Measurements from ENCODE around the gene CCDC34. TPM values are rescaled to one million over a fixed set of nuclear protein-coding genes. Genes with fewer than 3 reads are reported as not detected.

The CCDC34 gene
- total and polyA plus RNA-seq, 2 experiments from 2014 or later, result 10.1 to 56.0 TPM

DNA sequence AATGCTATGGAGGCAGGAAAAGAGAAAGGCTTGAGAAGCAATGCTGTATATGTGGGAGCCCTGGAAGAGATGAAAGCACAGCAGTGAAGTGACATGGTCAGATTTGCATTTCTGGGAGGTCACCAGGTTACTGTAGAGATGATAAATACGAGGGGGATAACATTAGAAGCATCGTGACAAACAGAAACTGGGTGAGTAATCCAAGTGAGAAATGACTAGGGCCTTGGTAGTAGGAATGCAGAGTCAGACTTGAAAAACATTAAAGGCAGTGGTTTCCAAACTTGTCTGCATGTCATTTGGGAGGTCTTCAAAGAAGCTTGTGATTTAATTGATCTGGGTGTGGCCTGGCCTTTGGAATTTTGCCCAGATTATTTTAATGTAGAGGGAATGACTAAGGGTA lies 43.9 kb downstream of the CCDC34 start (continued):
- TF ChIP-seq, protein P1, sequence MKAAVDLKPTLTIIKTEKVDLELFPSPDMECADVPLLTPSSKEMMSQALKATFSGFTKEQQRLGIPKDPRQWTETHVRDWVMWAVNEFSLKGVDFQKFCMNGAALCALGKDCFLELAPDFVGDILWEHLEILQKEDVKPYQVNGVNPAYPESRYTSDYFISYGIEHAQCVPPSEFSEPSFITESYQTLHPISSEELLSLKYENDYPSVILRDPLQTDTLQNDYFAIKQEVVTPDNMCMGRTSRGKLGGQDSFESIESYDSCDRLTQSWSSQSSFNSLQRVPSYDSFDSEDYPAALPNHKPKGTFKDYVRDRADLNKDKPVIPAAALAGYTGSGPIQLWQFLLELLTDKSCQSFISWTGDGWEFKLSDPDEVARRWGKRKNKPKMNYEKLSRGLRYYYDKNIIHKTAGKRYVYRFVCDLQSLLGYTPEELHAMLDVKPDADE (IDR thresholded peaks at IDR 0.05), result no peak
- no peak for TF ChIP-seq STAT1 (IDR thresholded peaks at IDR 0.05; ENCODE audit: unreplicated experiment)
- TF ChIP-seq, protein P2, sequence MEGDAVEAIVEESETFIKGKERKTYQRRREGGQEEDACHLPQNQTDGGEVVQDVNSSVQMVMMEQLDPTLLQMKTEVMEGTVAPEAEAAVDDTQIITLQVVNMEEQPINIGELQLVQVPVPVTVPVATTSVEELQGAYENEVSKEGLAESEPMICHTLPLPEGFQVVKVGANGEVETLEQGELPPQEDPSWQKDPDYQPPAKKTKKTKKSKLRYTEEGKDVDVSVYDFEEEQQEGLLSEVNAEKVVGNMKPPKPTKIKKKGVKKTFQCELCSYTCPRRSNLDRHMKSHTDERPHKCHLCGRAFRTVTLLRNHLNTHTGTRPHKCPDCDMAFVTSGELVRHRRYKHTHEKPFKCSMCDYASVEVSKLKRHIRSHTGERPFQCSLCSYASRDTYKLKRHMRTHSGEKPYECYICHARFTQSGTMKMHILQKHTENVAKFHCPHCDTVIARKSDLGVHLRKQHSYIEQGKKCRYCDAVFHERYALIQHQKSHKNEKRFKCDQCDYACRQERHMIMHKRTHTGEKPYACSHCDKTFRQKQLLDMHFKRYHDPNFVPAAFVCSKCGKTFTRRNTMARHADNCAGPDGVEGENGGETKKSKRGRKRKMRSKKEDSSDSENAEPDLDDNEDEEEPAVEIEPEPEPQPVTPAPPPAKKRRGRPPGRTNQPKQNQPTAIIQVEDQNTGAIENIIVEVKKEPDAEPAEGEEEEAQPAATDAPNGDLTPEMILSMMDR (conservative IDR thresholded peaks at IDR 0.05; ENCODE audit: low read depth in 2 of 2), result no peak

DNA sequence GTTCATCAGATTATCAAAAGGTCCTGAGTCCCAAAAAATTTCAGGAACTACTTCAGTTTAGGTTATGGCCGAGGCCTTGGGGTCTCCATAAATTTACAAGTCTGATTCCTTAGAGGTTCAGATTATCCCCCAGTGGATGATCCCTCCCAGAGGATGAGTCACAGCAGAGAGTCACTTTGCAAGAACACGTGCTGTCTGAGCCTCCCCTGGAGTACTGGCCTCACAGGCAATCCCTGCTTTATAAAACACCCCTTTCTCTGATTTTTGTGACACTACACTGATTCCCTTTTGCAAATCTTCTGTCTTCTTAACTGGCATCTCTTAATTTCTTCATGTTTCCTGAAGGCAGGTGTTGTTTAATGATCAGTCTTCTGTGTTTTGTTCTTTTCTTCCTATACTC lies 45.3 kb downstream of the CCDC34 start:
- Histone ChIP-seq H3K36me3 (ENCODE audit: insufficient read depth) (peaks cover 4% of the 10 kb centered on the region), H3K4me2 (no peak overlapping the region), H3K79me2 (replicated peaks; ENCODE audit: insufficient read depth) (no peaks in the 10 kb centered on the region), H3K4me1 (ENCODE audit: insufficient read depth) (no peaks in the 10 kb centered on the region), H3K9me2 (ENCODE audit: insufficient read depth) (peaks cover 5% of the 10 kb centered on the region; the same call in 1 of the 2 replicates), H2AFZ (no peak overlapping the region), H4K20me1 (replicated peaks; ENCODE audit: insufficient read depth) (no peaks in the 10 kb centered on the region), H3K4me3 (no peak overlapping the region), H3K27ac (ENCODE audit: low read depth) (no peak overlapping the region), H3F3A (replicated peaks; ENCODE audit: low read depth) (no peaks in the 10 kb centered on the region), H3K27me3 (ENCODE audit: insufficient read depth) (no peaks in the 10 kb centered on the region)
- peaks cover 14% of the 10 kb centered on the region for H3K36me3 Mint-ChIP-seq (ENCODE audit: low read depth)
- H3K27me3 Mint-ChIP-seq (ENCODE audit: insufficient read depth, low read depth, poor library complexity), result peaks cover 3% of the 10 kb centered on the region
- H3K9me3 Mint-ChIP-seq, result peaks cover 15% of the 10 kb centered on the region
- TF ChIP-seq CREB1 (CRISPR knock-in tag; IDR thresholded peaks at IDR 0.05; ENCODE audit: low read depth), result no peak
- H3K4me1 Mint-ChIP-seq, result peaks cover 4% of the 10 kb centered on the region; the same call in 2 of the 3 replicates
- ATAC-seq, result no peak
- no peak overlapping the region for H3K4me3 Mint-ChIP-seq
- no peak overlapping the region for H3K27ac Mint-ChIP-seq
- DNase-seq (ENCODE audit: low spot score), result no peak

DNA sequence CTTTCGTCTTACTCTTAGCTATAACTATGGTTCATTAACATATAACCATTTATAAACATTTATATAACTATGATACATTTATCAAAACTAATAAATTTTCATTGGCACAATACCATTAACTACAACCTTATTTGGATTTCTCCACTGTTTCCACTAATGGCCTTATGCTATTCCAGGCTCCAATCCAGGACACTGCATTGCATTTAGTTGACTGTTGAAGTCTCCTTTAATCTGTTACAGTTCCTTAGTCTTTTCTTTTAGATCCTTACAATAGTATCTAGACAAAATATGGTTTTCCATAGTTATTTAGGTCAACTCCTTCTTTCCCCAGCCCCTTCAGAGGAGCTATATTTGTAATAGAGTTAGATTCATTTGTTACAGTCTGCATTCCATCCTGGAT lies 47.2 kb downstream of the CCDC34 start:
- H3F3A ChIP-seq (replicated peaks; ENCODE audit: low read depth), result no peaks in the 10 kb centered on the region
- H3K4me1 ChIP-seq (ENCODE audit: insufficient read depth), result no peaks in the 10 kb centered on the region
- Mint-ChIP-seq H3K27ac (no peak overlapping the region), H3K27me3 (ENCODE audit: insufficient read depth, low read depth, poor library complexity) (no peaks in the 10 kb centered on the region), H3K36me3 (ENCODE audit: low read depth) (no peaks in the 10 kb centered on the region; the same call in 2 of the 3 replicates), H3K4me3 (no peak overlapping the region), H3K4me1 (peaks cover 4% of the 10 kb centered on the region; the same call in 2 of the 3 replicates), H3K9me3 (0 out of 3 replicates have a peak, but pooled peaks cover 1% of the 10 kb centered on the region)
- H3K79me2 ChIP-seq (replicated peaks; ENCODE audit: insufficient read depth), result no peaks in the 10 kb centered on the region
- peaks cover 5% of the 10 kb centered on the region; the same call in 1 of the 2 replicates for H3K9me2 ChIP-seq (ENCODE audit: insufficient read depth)
- H4K20me1 ChIP-seq (replicated peaks; ENCODE audit: insufficient read depth), result no peaks in the 10 kb centered on the region
- no peaks in the 10 kb centered on the region for H3K36me3 ChIP-seq (ENCODE audit: insufficient read depth)
- DNase-seq (ENCODE audit: low spot score), result no peak
- no peak overlapping the region for H3K4me2 ChIP-seq
- no peaks in the 10 kb centered on the region for H3K27me3 ChIP-seq (ENCODE audit: insufficient read depth)
- H3K27ac ChIP-seq (ENCODE audit: low read depth), result no peak overlapping the region
- no peak overlapping the region for H3K4me3 ChIP-seq
- no peak for ATAC-seq
- no peak overlapping the region for H2AFZ ChIP-seq
- TF ChIP-seq ZNF331 (CRISPR knock-in tag; IDR thresholded peaks at IDR 0.05; ENCODE audit: low read depth), result no peak
- TF ChIP-seq, protein P2 (conservative IDR thresholded peaks at IDR 0.05; ENCODE audit: low read depth in 2 of 2), result no peak
- TF ChIP-seq, protein P3, sequence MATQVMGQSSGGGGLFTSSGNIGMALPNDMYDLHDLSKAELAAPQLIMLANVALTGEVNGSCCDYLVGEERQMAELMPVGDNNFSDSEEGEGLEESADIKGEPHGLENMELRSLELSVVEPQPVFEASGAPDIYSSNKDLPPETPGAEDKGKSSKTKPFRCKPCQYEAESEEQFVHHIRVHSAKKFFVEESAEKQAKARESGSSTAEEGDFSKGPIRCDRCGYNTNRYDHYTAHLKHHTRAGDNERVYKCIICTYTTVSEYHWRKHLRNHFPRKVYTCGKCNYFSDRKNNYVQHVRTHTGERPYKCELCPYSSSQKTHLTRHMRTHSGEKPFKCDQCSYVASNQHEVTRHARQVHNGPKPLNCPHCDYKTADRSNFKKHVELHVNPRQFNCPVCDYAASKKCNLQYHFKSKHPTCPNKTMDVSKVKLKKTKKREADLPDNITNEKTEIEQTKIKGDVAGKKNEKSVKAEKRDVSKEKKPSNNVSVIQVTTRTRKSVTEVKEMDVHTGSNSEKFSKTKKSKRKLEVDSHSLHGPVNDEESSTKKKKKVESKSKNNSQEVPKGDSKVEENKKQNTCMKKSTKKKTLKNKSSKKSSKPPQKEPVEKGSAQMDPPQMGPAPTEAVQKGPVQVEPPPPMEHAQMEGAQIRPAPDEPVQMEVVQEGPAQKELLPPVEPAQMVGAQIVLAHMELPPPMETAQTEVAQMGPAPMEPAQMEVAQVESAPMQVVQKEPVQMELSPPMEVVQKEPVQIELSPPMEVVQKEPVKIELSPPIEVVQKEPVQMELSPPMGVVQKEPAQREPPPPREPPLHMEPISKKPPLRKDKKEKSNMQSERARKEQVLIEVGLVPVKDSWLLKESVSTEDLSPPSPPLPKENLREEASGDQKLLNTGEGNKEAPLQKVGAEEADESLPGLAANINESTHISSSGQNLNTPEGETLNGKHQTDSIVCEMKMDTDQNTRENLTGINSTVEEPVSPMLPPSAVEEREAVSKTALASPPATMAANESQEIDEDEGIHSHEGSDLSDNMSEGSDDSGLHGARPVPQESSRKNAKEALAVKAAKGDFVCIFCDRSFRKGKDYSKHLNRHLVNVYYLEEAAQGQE (IDR thresholded peaks at IDR 0.05; ENCODE audit: unreplicated experiment), result no peak

Measured in GM23338 (cell line).